ENCODE data around the gene C10orf143.

C10orf143 gene

GRCh38 chr10:130046591-130046990 lies 64.0 kb downstream of the C10orf143 start:
- Histone ChIP-seq H3K36me3 (replicated peaks; ENCODE audit: low read depth, low read length) (no peaks in the 10 kb centered on the region), H3K79me2 (ENCODE audit: low read length) (no peaks in the 10 kb centered on the region), H3K4me1 (ENCODE audit: low read length) (no peaks in the 10 kb centered on the region), H3K27me3 (ENCODE audit: low read depth, low read length) (no peaks in the 10 kb centered on the region), H3K9me3 (ENCODE audit: insufficient read depth, low read length) (no peaks in the 10 kb centered on the region), H2AFZ (ENCODE audit: low read depth, low read length) (no peak overlapping the region), H3K4me2 (ENCODE audit: low read length) (no peak overlapping the region), H3K9ac (ENCODE audit: low read length) (no peak overlapping the region), H4K20me1 (ENCODE audit: insufficient read depth, low read length) (no peaks in the 10 kb centered on the region), H3K4me3 (ENCODE audit: low read length) (no peak overlapping the region), H3K27ac (ENCODE audit: low read length) (no peak overlapping the region)
- TF ChIP-seq CTCF (IDR thresholded peaks at IDR 0.05; ENCODE audit: low read depth, low read length) (no peak), EZH2phosphoT487 (IDR thresholded peaks at IDR 0.05; ENCODE audit: low read depth) (no peak)

GRCh38 chr10:130045801-130046321 lies 64.8 kb downstream of the C10orf143 start:
- no peak overlapping the region for H3K4me2 ChIP-seq (ENCODE audit: low read length)
- H3K79me2 ChIP-seq (ENCODE audit: low read length): no peaks in the 10 kb centered on the region
- H3K9ac ChIP-seq (ENCODE audit: low read length): no peak overlapping the region
- H3K27ac ChIP-seq (ENCODE audit: low read length): no peak overlapping the region
- TF ChIP-seq EZH2phosphoT487 (IDR thresholded peaks at IDR 0.05; ENCODE audit: low read depth) (no peak), CTCF (IDR thresholded peaks at IDR 0.05; ENCODE audit: low read depth, low read length) (no peak)
- no peaks in the 10 kb centered on the region for H3K27me3 ChIP-seq (ENCODE audit: low read depth, low read length)
- H4K20me1 ChIP-seq (ENCODE audit: insufficient read depth, low read length): no peaks in the 10 kb centered on the region
- no peak overlapping the region for H3K4me3 ChIP-seq (ENCODE audit: low read length)
- no peaks in the 10 kb centered on the region for H3K4me1 ChIP-seq (ENCODE audit: low read length)
- H3K9me3 ChIP-seq (ENCODE audit: insufficient read depth, low read length): no peaks in the 10 kb centered on the region
- H2AFZ ChIP-seq (ENCODE audit: low read depth, low read length): no peak overlapping the region
- no peaks in the 10 kb centered on the region for H3K36me3 ChIP-seq (replicated peaks; ENCODE audit: low read depth, low read length)

- Histone ChIP-seq H3K79me2 (ENCODE audit: low read length) (no peaks in the 10 kb centered on the region), H3K9me3 (ENCODE audit: insufficient read depth, low read length) (no peaks in the 10 kb centered on the region), H3K27me3 (ENCODE audit: low read depth, low read length) (no peaks in the 10 kb centered on the region), H4K20me1 (ENCODE audit: insufficient read depth, low read length) (no peaks in the 10 kb centered on the region), H3K4me1 (ENCODE audit: low read length) (no peaks in the 10 kb centered on the region), H2AFZ (ENCODE audit: low read depth, low read length) (no peak overlapping the region), H3K27ac (ENCODE audit: low read length) (no peak overlapping the region), H3K36me3 (replicated peaks; ENCODE audit: low read depth, low read length) (no peaks in the 10 kb centered on the region), H3K9ac (ENCODE audit: low read length) (no peak overlapping the region), H3K4me3 (ENCODE audit: low read length) (no peak overlapping the region), H3K4me2 (ENCODE audit: low read length) (no peak overlapping the region)
- TF ChIP-seq EZH2phosphoT487 (IDR thresholded peaks at IDR 0.05; ENCODE audit: low read depth): no peak
Observed at GRCh38 chr10:130045091-130045652, 65.5 kb downstream of the C10orf143 start.

- TF ChIP-seq CTCF (IDR thresholded peaks at IDR 0.05; ENCODE audit: low read depth, low read length) (no peak), EZH2phosphoT487 (IDR thresholded peaks at IDR 0.05; ENCODE audit: low read depth) (no peak)
- H3K27me3 ChIP-seq (ENCODE audit: low read depth, low read length): no peaks in the 10 kb centered on the region
- H4K20me1 ChIP-seq (ENCODE audit: insufficient read depth, low read length): no peaks in the 10 kb centered on the region
- H3K27ac ChIP-seq (ENCODE audit: low read length): no peak overlapping the region
- no peaks in the 10 kb centered on the region for H3K79me2 ChIP-seq (ENCODE audit: low read length)
- H3K4me1 ChIP-seq (ENCODE audit: low read length): no peaks in the 10 kb centered on the region
- no peak overlapping the region for H3K9ac ChIP-seq (ENCODE audit: low read length)
- no peak overlapping the region for H3K4me3 ChIP-seq (ENCODE audit: low read length)
- H3K36me3 ChIP-seq (replicated peaks; ENCODE audit: low read depth, low read length): no peaks in the 10 kb centered on the region
- H3K9me3 ChIP-seq (ENCODE audit: insufficient read depth, low read length): no peaks in the 10 kb centered on the region
- no peak overlapping the region for H2AFZ ChIP-seq (ENCODE audit: low read depth, low read length)
- no peak overlapping the region for H3K4me2 ChIP-seq (ENCODE audit: low read length)
Observed at GRCh38 chr10:130044067-130045061, 66.3 kb downstream of the C10orf143 start.
